ENCODE measurements around the gene DLGAP1. TPM values are rescaled to one million over a fixed set of nuclear protein-coding genes. Genes with fewer than 3 reads are reported as not detected.
"Not testable (repeated sequence)": the region's sequence is repeated elsewhere in the genome, so short reads cannot be mapped to it uniquely, and the experiment has no call there.

Gene DLGAP1
- total and polyA plus RNA-seq, 2 experiments from 2014 or later: 3.1 to 6.5 TPM

DNA sequence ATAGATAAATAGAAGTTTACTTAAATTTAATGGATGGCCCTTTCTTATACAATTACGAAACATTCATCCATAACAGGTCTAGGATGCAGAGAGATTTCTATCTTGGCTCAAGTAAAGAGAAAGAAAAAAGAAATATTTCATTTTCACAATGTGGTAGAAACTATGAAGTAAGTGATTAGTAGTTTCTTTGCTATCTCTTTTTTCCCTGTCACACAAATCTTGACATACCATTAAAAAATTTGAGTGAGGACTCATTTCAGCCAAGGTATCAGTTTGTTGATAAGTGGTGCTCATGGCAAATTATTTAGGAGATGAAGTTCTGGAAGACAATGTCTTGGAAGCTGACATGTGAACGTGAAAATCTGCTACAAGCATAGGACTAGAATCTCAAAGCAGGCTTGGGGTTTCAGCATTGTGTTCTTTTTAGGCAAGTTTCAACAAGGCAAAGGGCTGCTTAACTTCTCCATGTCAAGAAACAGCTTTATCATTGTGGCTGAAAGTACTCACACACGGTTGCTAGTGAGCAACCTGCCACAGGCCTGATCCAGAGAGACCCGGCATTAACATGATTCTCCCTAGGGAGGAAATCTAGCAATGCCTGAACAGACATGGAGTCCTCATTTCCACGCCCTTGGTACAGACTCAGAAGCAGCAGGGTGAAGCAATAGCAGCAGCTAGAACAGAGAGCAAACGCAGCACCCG is 414.6 kb downstream of the DLGAP1 start:
- WGBS (ENCODE audit: low lambda C conversion rate, missing lambda C conversion rate): 76% methylated on average over 7 of the region's 7 CpGs
- Histone ChIP-seq H3K4me3 (no peak overlapping the region), H3K9me3 (ENCODE audit: low read depth) (no peaks in the 10 kb centered on the region), H3K27ac (peak overlapping the region; percentile 36), H3K4me2 (no peak overlapping the region), H3K36me3 (replicated peaks; ENCODE audit: insufficient read depth, low read depth) (no peaks in the 10 kb centered on the region), H3K27me3 (no peaks in the 10 kb centered on the region), H3K79me2 (no peaks in the 10 kb centered on the region), H3K4me1 (ENCODE audit: insufficient read depth) (peaks cover 9% of the 10 kb centered on the region), H2AFZ (no peak overlapping the region), H3K9me2 (replicated peaks; ENCODE audit: insufficient read depth) (no peaks in the 10 kb centered on the region), H4K20me1 (ENCODE audit: insufficient read depth, poor library complexity, severe bottlenecking) (no peaks in the 10 kb centered on the region)
- DNase-seq (ENCODE audit: low spot score): no peak
- TF ChIP-seq EZH2 (IDR thresholded peaks at IDR 0.05; ENCODE audit: borderline replicate concordance) (no peak), CTCF (IDR thresholded peaks at IDR 0.05; ENCODE audit: poor library complexity) (no peak)

GRCh38 chr18:4035521-4035920 is 419.6 kb downstream of the DLGAP1 start:
- WGBS (ENCODE audit: low lambda C conversion rate, missing lambda C conversion rate): 63% methylated on average over 6 of the region's 6 CpGs
- Histone ChIP-seq H3K4me1 (ENCODE audit: insufficient read depth) (peaks cover 9% of the 10 kb centered on the region), H3K9me2 (replicated peaks; ENCODE audit: insufficient read depth) (no peaks in the 10 kb centered on the region), H3K4me2 (no peak overlapping the region), H3K27ac (no peak overlapping the region), H3K4me3 (no peak overlapping the region), H3K27me3 (no peaks in the 10 kb centered on the region), H3K36me3 (replicated peaks; ENCODE audit: insufficient read depth, low read depth) (no peaks in the 10 kb centered on the region), H3K9me3 (ENCODE audit: low read depth) (no peaks in the 10 kb centered on the region), H3K79me2 (no peaks in the 10 kb centered on the region), H4K20me1 (ENCODE audit: insufficient read depth, poor library complexity, severe bottlenecking) (no peaks in the 10 kb centered on the region), H2AFZ (no peak overlapping the region)
- no peak for TF ChIP-seq EZH2 (IDR thresholded peaks at IDR 0.05; ENCODE audit: borderline replicate concordance)
- TF ChIP-seq EZH2phosphoT487 (IDR thresholded peaks at IDR 0.05; ENCODE audit: low read depth, severe bottlenecking, unreplicated experiment): no peak
- no peak for TF ChIP-seq CTCF (IDR thresholded peaks at IDR 0.05; ENCODE audit: poor library complexity)
- no peak for DNase-seq (ENCODE audit: low spot score)

DNA sequence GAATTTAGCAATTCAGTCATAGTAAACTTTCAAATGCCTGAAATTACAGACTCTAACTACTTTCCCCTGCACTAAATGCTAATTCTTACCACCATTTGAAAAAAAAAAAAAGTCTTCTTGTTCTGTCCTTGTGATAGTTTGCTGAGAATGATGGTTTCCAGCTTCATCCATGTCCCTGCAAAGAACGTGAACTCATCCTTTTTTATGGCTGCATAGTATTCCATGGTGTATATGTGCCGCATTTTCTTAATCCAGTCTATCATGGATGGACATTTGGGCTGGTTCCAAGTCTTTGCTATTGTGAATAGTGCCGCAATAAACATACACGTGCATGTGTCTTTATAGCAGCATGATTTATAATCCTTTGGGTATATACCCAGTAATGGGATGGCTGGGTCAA is 420.3 kb downstream of the DLGAP1 start:
- H4K20me1 ChIP-seq (ENCODE audit: insufficient read depth, poor library complexity, severe bottlenecking); H3K36me3 ChIP-seq (replicated peaks; ENCODE audit: insufficient read depth, low read depth); H3K27me3 ChIP-seq; DNase-seq (ENCODE audit: low spot score); H3K9me2 ChIP-seq (replicated peaks; ENCODE audit: insufficient read depth); H3K4me2 ChIP-seq; H3K79me2 ChIP-seq; H3K4me1 ChIP-seq (ENCODE audit: insufficient read depth); H2AFZ ChIP-seq; H3K4me3 ChIP-seq; H3K9me3 ChIP-seq (ENCODE audit: low read depth); H3K27ac ChIP-seq: not testable (repeated sequence)
- WGBS (ENCODE audit: low lambda C conversion rate, missing lambda C conversion rate): 91% methylated on average over 4 of the region's 4 CpGs

DNA sequence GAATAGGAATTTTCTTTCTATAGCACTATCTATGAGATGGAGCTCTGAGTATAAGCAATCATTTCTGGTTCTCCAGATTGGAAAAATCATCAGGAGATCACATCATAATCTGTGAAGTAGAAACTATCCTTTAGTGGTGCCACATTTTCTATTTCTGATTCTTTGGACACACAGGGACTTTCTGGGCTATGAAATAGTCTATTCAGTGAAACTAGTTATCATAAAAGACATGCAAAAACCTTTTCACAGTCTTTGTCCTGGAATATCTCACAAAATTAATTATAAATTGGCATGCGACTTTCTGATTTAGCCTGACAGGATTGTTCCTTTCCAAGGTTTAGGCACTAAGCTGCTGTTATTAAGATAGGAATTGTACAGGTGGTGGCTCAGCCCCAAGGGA is 428.6 kb downstream of the DLGAP1 start:
- TF ChIP-seq EZH2phosphoT487 (IDR thresholded peaks at IDR 0.05; ENCODE audit: low read depth, severe bottlenecking, unreplicated experiment) (no peak), CTCF (IDR thresholded peaks at IDR 0.05; ENCODE audit: poor library complexity) (no peak), EZH2 (IDR thresholded peaks at IDR 0.05; ENCODE audit: borderline replicate concordance) (no peak)
- Histone ChIP-seq H3K27ac (no peak overlapping the region), H3K9me2 (replicated peaks; ENCODE audit: insufficient read depth) (no peaks in the 10 kb centered on the region), H3K27me3 (no peaks in the 10 kb centered on the region), H2AFZ (no peak overlapping the region), H3K9me3 (ENCODE audit: low read depth) (no peaks in the 10 kb centered on the region), H4K20me1 (ENCODE audit: insufficient read depth, poor library complexity, severe bottlenecking) (no peaks in the 10 kb centered on the region), H3K79me2 (no peaks in the 10 kb centered on the region), H3K4me3 (no peak overlapping the region), H3K4me1 (ENCODE audit: insufficient read depth) (no peaks in the 10 kb centered on the region), H3K36me3 (replicated peaks; ENCODE audit: insufficient read depth, low read depth) (no peaks in the 10 kb centered on the region), H3K4me2 (no peak overlapping the region)
- DNase-seq (ENCODE audit: low spot score): no peak
- 100% methylated on average over 1 of the region's 1 CpG for WGBS (ENCODE audit: low lambda C conversion rate, missing lambda C conversion rate)
